ENCODE data around the gene OR2J1. TPM values are rescaled to one million over a fixed set of nuclear protein-coding genes. Genes with fewer than 3 reads are reported as not detected.

The OR2J1 gene
- polyA plus RNA-seq (2013, experiment 1 of 2), result not detected
- polyA plus RNA-seq (2013, experiment 2 of 2), result not detected

DNA sequence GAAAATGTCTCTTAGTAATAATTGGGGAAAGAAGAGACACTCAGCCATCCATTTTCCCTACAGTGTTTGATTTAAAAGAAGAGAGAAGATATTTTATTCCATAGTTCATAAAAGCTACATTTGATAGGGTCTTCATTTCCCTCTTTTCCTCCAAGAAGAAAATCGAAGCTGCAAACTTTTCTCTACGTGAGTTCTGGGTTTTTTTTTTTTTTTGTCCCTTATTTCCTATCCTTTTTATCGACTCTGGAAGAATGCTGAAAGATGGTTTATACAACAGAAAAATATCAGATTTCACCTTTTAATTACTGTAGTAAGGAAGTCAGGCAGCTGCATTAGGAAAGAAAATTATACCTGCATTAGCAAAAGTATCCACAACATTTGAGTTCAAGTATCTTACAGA lies at the start of gene OR2J1:
Gene OR2J1, plus strand, starts transcription at position 301 of the 400 bp plus-strand sequence. CDS start 1,453 bp downstream, outside the sequence.
- Histone ChIP-seq H2BK15ac (replicated peaks; ENCODE audit: low read depth) (no peak within 1 kb of the TSS), H3K36me3 (ENCODE audit: control insufficient read depth, insufficient read depth, low read length) (no peaks in the 10 kb centered on the region), H3K18ac (ENCODE audit: low read length) (no peak within 1 kb of the TSS), H3K56ac (ENCODE audit: low read length) (no peak within 1 kb of the TSS), H3K4me1 (ENCODE audit: control insufficient read depth, low read depth, low read length) (no peaks in the 10 kb centered on the region), H3K79me2 (ENCODE audit: control insufficient read depth, insufficient read depth, low read length) (no peaks in the 10 kb centered on the region), H2BK120ac (ENCODE audit: low read depth, low read length) (no peak within 1 kb of the TSS), H3K27ac (ENCODE audit: low read depth, low read length) (no peak within 1 kb of the TSS), H4K5ac (ENCODE audit: low read length) (no peak within 1 kb of the TSS), H2AK5ac (ENCODE audit: low read length) (no peak within 1 kb of the TSS), H3K27me3 (ENCODE audit: insufficient read depth, low read length, poor library complexity) (no peaks in the 10 kb centered on the region), H3K23ac (ENCODE audit: low read length) (no peak within 1 kb of the TSS), H4K8ac (ENCODE audit: low read depth, low read length) (no peak within 1 kb of the TSS), H3K79me1 (ENCODE audit: low read length) (no peaks in the 10 kb centered on the region), H2BK5ac (ENCODE audit: low read length) (no peak within 1 kb of the TSS), H3K4me3 (ENCODE audit: low read length) (no peak within 1 kb of the TSS), H3K9ac (ENCODE audit: low read length) (no peak within 1 kb of the TSS), H3K4me2 (ENCODE audit: low read length) (no peak within 1 kb of the TSS), H3K4ac (ENCODE audit: low read depth, low read length) (no peak within 1 kb of the TSS)
- no CpG with 5 or more reads among the region's 3 CpGs for WGBS (ENCODE audit: extremely low coverage, insufficient coverage, low lambda C conversion rate)
- no peak for DNase-seq

DNA sequence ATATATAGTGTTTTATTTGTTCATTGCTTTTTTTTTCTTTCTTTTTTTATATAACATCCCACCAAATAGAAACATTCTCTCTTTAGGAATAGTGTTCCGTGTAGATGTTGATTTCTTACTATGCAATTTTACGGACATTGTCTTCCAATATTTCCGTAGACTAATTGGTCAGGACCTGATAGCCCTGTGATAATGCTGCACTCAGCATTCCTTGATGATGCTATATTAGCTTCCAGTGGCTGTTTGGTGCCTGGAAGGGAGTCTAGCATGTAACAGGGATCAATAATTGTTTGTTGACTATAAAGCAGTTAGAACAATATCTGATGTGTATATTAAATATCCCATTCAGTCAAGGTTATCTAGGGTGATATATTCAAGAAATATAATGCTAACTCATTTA lies 47.6 kb upstream of the OR2J1 start:
- H3K79me1 ChIP-seq (ENCODE audit: low read length), result no peaks in the 10 kb centered on the region
- no peaks in the 10 kb centered on the region for H3K79me2 ChIP-seq (ENCODE audit: control insufficient read depth, insufficient read depth, low read length)
- H4K5ac ChIP-seq (ENCODE audit: low read length), result no peak overlapping the region
- H3K36me3 ChIP-seq (ENCODE audit: control insufficient read depth, insufficient read depth, low read length), result no peaks in the 10 kb centered on the region
- no peaks in the 10 kb centered on the region for H3K4me1 ChIP-seq (ENCODE audit: control insufficient read depth, low read depth, low read length)
- no peaks in the 10 kb centered on the region for H3K27me3 ChIP-seq (ENCODE audit: insufficient read depth, low read length, poor library complexity)
- H2BK5ac ChIP-seq (ENCODE audit: low read length), result no peak overlapping the region
- WGBS (ENCODE audit: extremely low coverage, insufficient coverage, low lambda C conversion rate), result no CpG with 5 or more reads among the region's 3 CpGs
- no peak overlapping the region for H3K23ac ChIP-seq (ENCODE audit: low read length)
- no peak overlapping the region for H3K56ac ChIP-seq (ENCODE audit: low read length)
- no peak overlapping the region for H3K27ac ChIP-seq (ENCODE audit: low read depth, low read length)
- DNase-seq, result no peak
- no peak overlapping the region for H3K4ac ChIP-seq (ENCODE audit: low read depth, low read length)
- no peak overlapping the region for H2BK15ac ChIP-seq (replicated peaks; ENCODE audit: low read depth)
- H3K18ac ChIP-seq (ENCODE audit: low read length), result no peak overlapping the region
- no peak overlapping the region for H2BK120ac ChIP-seq (ENCODE audit: low read depth, low read length)
- H3K9ac ChIP-seq (ENCODE audit: low read length), result no peak overlapping the region
- no peak overlapping the region for H3K4me2 ChIP-seq (ENCODE audit: low read length)
- no peak overlapping the region for H3K4me3 ChIP-seq (ENCODE audit: low read length)
- no peak overlapping the region for H2AK5ac ChIP-seq (ENCODE audit: low read length)
- H4K8ac ChIP-seq (ENCODE audit: low read depth, low read length), result no peak overlapping the region

DNA sequence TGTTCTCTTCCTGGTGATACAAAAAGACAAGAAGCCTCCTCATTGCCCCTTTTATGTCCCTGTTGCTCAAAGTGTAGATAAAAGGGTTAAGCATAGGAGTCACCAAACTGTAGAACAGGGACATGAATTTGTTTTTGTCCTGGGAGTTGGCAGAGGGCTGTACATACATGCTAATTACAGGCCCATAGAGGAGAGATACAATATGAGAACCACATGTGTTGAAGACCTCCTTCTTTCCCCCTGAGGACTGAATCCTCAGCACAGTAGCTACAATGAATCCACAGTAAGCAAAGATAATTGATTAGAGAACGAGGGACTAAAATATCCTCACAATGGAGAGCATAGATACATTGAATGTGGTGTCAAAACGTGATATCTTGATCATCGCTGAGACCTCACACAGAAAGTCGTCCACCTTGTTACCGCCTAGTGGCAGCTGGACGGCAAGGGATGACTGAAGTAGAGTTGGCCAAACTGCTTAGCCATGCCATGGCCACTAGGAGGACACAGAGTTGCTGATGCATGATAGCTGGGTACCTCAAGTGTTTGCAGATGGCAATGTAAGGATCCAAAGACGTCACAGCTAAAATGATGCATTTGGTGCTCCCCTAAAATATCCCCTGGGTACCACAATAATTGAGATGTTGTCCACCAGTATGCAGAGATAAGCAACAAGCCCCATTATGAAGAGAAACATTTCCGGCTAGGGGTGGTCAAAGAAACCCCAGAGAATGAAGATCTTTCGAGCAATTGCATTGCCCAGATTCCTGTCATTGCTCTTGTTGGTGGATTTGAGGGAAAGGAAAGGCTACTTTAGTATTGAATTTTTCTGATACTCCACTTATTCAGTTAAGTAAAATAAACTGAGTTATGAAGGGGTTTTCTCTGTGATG lies 27.2 kb upstream of the OR2J1 start:
- H4K5ac ChIP-seq (ENCODE audit: low read length), result no peak overlapping the region
- no peak overlapping the region for H4K8ac ChIP-seq (ENCODE audit: low read depth, low read length)
- H3K27me3 ChIP-seq (ENCODE audit: insufficient read depth, low read length, poor library complexity), result no peaks in the 10 kb centered on the region
- no peak overlapping the region for H3K4me3 ChIP-seq (ENCODE audit: low read length)
- H2BK5ac ChIP-seq (ENCODE audit: low read length), result no peak overlapping the region
- H3K4ac ChIP-seq (ENCODE audit: low read depth, low read length), result no peak overlapping the region
- no peak overlapping the region for H3K56ac ChIP-seq (ENCODE audit: low read length)
- H3K36me3 ChIP-seq (ENCODE audit: control insufficient read depth, insufficient read depth, low read length), result no peaks in the 10 kb centered on the region
- no peak overlapping the region for H3K4me2 ChIP-seq (ENCODE audit: low read length)
- no peak overlapping the region for H2BK15ac ChIP-seq (replicated peaks; ENCODE audit: low read depth)
- H3K4me1 ChIP-seq (ENCODE audit: control insufficient read depth, low read depth, low read length), result no peaks in the 10 kb centered on the region
- H3K79me1 ChIP-seq (ENCODE audit: low read length), result no peaks in the 10 kb centered on the region
- no peak overlapping the region for H2BK120ac ChIP-seq (ENCODE audit: low read depth, low read length)
- no peak overlapping the region for H3K27ac ChIP-seq (ENCODE audit: low read depth, low read length)
- no peak overlapping the region for H2AK5ac ChIP-seq (ENCODE audit: low read length)
- DNase-seq, result peak; percentile 82
- WGBS (ENCODE audit: extremely low coverage, insufficient coverage, low lambda C conversion rate), result no CpG with 5 or more reads among the region's 9 CpGs
- no peak overlapping the region for H3K18ac ChIP-seq (ENCODE audit: low read length)
- H3K79me2 ChIP-seq (ENCODE audit: control insufficient read depth, insufficient read depth, low read length), result no peaks in the 10 kb centered on the region
- no peak overlapping the region for H3K23ac ChIP-seq (ENCODE audit: low read length)
- H3K9ac ChIP-seq (ENCODE audit: low read length), result no peak overlapping the region

DNA sequence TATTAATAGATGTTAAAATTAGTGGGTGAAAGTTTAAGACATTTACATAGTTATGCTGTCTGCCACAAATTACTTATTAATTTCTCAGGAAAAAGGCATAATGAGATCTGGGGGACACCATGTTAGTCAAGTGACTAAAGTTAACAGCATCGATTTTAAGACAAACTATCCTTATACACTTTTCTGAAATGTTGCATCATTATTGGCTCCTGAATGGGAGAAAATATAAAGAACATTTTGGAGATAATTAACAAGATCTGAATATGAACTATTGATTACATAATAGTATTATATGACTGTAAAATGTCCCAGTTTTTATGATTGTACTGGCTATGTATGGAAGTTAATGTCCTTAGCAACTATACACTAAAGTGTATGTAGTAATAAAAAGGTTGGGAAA lies 20.1 kb upstream of the OR2J1 start:
- no peak overlapping the region for H3K4ac ChIP-seq (ENCODE audit: low read depth, low read length)
- H3K4me1 ChIP-seq (ENCODE audit: control insufficient read depth, low read depth, low read length), result no peaks in the 10 kb centered on the region
- H3K23ac ChIP-seq (ENCODE audit: low read length), result no peak overlapping the region
- H3K4me2 ChIP-seq (ENCODE audit: low read length), result no peak overlapping the region
- no peak overlapping the region for H2BK5ac ChIP-seq (ENCODE audit: low read length)
- no peaks in the 10 kb centered on the region for H3K27me3 ChIP-seq (ENCODE audit: insufficient read depth, low read length, poor library complexity)
- no peak overlapping the region for H4K5ac ChIP-seq (ENCODE audit: low read length)
- no peak overlapping the region for H3K9ac ChIP-seq (ENCODE audit: low read length)
- H3K79me2 ChIP-seq (ENCODE audit: control insufficient read depth, insufficient read depth, low read length), result no peaks in the 10 kb centered on the region
- H3K79me1 ChIP-seq (ENCODE audit: low read length), result no peaks in the 10 kb centered on the region
- H3K56ac ChIP-seq (ENCODE audit: low read length), result no peak overlapping the region
- no peaks in the 10 kb centered on the region for H3K36me3 ChIP-seq (ENCODE audit: control insufficient read depth, insufficient read depth, low read length)
- no CpG with 5 or more reads among the region's 1 CpG for WGBS (ENCODE audit: extremely low coverage, insufficient coverage, low lambda C conversion rate)
- no peak overlapping the region for H2BK15ac ChIP-seq (replicated peaks; ENCODE audit: low read depth)
- H2BK120ac ChIP-seq (ENCODE audit: low read depth, low read length), result no peak overlapping the region
- no peak overlapping the region for H2AK5ac ChIP-seq (ENCODE audit: low read length)
- H4K8ac ChIP-seq (ENCODE audit: low read depth, low read length), result no peak overlapping the region
- DNase-seq, result no peak
- H3K4me3 ChIP-seq (ENCODE audit: low read length), result no peak overlapping the region
- no peak overlapping the region for H3K18ac ChIP-seq (ENCODE audit: low read length)
- no peak overlapping the region for H3K27ac ChIP-seq (ENCODE audit: low read depth, low read length)

DNA sequence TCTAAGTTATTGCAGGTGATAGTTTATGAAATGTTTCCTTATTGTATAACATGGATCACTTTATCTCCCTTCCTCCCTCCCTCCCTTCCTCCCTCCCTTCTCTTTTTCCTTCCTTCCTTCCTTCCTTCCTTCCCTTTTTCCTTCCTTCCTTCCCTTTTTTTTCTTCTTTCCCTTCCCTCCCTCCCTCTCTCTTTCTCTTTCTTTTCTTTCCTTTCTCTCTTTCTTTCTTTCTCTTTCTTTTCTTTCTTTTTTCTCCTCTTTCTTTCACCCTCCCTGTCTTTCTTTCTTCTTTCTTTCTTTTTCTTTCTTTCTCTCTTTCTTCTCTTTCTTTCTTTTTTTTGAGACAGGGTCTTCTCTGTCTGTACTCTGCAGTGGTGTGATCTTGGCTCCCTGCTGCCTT lies 18.0 kb upstream of the OR2J1 start:
- no peak overlapping the region for H2AK5ac ChIP-seq (ENCODE audit: low read length)
- H2BK15ac ChIP-seq (replicated peaks; ENCODE audit: low read depth), result no peak overlapping the region
- no peak overlapping the region for H2BK120ac ChIP-seq (ENCODE audit: low read depth, low read length)
- no peak overlapping the region for H2BK5ac ChIP-seq (ENCODE audit: low read length)
- H3K27ac ChIP-seq (ENCODE audit: low read depth, low read length), result no peak overlapping the region
- H3K4ac ChIP-seq (ENCODE audit: low read depth, low read length), result no peak overlapping the region
- H3K79me2 ChIP-seq (ENCODE audit: control insufficient read depth, insufficient read depth, low read length), result no peaks in the 10 kb centered on the region
- H4K8ac ChIP-seq (ENCODE audit: low read depth, low read length), result no peak overlapping the region
- H3K9ac ChIP-seq (ENCODE audit: low read length), result no peak overlapping the region
- H3K4me1 ChIP-seq (ENCODE audit: control insufficient read depth, low read depth, low read length), result no peaks in the 10 kb centered on the region
- no peaks in the 10 kb centered on the region for H3K36me3 ChIP-seq (ENCODE audit: control insufficient read depth, insufficient read depth, low read length)
- no peaks in the 10 kb centered on the region for H3K27me3 ChIP-seq (ENCODE audit: insufficient read depth, low read length, poor library complexity)
- no peak overlapping the region for H3K23ac ChIP-seq (ENCODE audit: low read length)
- H3K4me3 ChIP-seq (ENCODE audit: low read length), result no peak overlapping the region
- no peak overlapping the region for H4K5ac ChIP-seq (ENCODE audit: low read length)
- no peaks in the 10 kb centered on the region for H3K79me1 ChIP-seq (ENCODE audit: low read length)
- H3K4me2 ChIP-seq (ENCODE audit: low read length), result no peak overlapping the region
- no peak overlapping the region for H3K18ac ChIP-seq (ENCODE audit: low read length)
- no peak for DNase-seq
- H3K56ac ChIP-seq (ENCODE audit: low read length), result no peak overlapping the region

DNA sequence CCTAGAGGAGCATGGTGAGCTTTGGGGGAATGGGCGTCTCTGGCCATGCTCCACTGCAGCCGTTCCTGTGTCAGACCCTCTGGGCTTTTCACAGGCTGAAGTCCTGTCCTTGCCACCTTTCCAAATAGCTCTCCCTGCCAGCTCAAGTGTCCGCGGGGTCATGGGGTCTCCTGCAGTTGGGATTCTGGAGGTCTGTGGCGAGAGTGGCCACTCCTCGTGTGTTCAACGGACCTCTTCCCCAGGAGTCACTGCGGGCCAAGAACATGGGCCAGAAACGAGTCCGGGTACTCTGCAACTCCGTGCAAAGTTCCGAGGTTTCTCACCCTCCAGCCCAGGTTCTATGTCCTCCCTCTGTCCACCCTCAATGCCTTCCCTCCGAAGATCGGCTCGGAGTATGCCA lies 16.8 kb upstream of the OR2J1 start:
- no peak overlapping the region for H2AK5ac ChIP-seq (ENCODE audit: low read length)
- no peak overlapping the region for H2BK120ac ChIP-seq (ENCODE audit: low read depth, low read length)
- H3K23ac ChIP-seq (ENCODE audit: low read length), result no peak overlapping the region
- H3K79me1 ChIP-seq (ENCODE audit: low read length), result no peaks in the 10 kb centered on the region
- H3K56ac ChIP-seq (ENCODE audit: low read length), result no peak overlapping the region
- no peak overlapping the region for H4K5ac ChIP-seq (ENCODE audit: low read length)
- no peak overlapping the region for H3K9ac ChIP-seq (ENCODE audit: low read length)
- no peak overlapping the region for H2BK15ac ChIP-seq (replicated peaks; ENCODE audit: low read depth)
- H3K27ac ChIP-seq (ENCODE audit: low read depth, low read length), result no peak overlapping the region
- no peak overlapping the region for H3K4me2 ChIP-seq (ENCODE audit: low read length)
- no peaks in the 10 kb centered on the region for H3K36me3 ChIP-seq (ENCODE audit: control insufficient read depth, insufficient read depth, low read length)
- no peaks in the 10 kb centered on the region for H3K27me3 ChIP-seq (ENCODE audit: insufficient read depth, low read length, poor library complexity)
- H3K4me1 ChIP-seq (ENCODE audit: control insufficient read depth, low read depth, low read length), result no peaks in the 10 kb centered on the region
- DNase-seq, result no peak
- H3K4ac ChIP-seq (ENCODE audit: low read depth, low read length), result no peak overlapping the region
- no peak overlapping the region for H4K8ac ChIP-seq (ENCODE audit: low read depth, low read length)
- no peaks in the 10 kb centered on the region for H3K79me2 ChIP-seq (ENCODE audit: control insufficient read depth, insufficient read depth, low read length)
- H3K18ac ChIP-seq (ENCODE audit: low read length), result no peak overlapping the region
- no CpG with 5 or more reads among the region's 15 CpGs for WGBS (ENCODE audit: extremely low coverage, insufficient coverage, low lambda C conversion rate)
- H3K4me3 ChIP-seq (ENCODE audit: low read length), result no peak overlapping the region
- no peak overlapping the region for H2BK5ac ChIP-seq (ENCODE audit: low read length)

Data from mesendoderm (in vitro differentiated cells).